Endothelial cell of umbilical vein (primary cell): ENCODE results near the gene MED28.

Experiments used
- EZH2 ChIP-seq: IDR thresholded peaks from 2 replicates; pipeline ENCODE4 v1.6.1; 2012; ENCODE audit warnings: borderline replicate concordance, low read depth, mild to moderate bottlenecking, moderate library complexity, low read length, inconsistent platforms; ENCODE audit not compliant: severe bottlenecking
- GATA2 ChIP-seq: IDR thresholded peaks from 2 replicates; pipeline ENCODE4 v1.7.0; 2011; ENCODE audit warnings: low read depth, mild to moderate bottlenecking, moderate library complexity, mixed read lengths, low read length; ENCODE audit not compliant: insufficient read length, insufficient read depth
- JUN ChIP-seq: IDR thresholded peaks from 2 replicates; pipeline ENCODE4 v1.6.1; 2011; ENCODE audit warnings: borderline replicate concordance, low read depth; ENCODE audit not compliant: insufficient read length, insufficient read depth
- MYC ChIP-seq: IDR thresholded peaks from one replicate; pipeline ENCODE4 v1.6.1; 2011; ENCODE audit warnings: mild to moderate bottlenecking, low read depth, low read length
- POLR2A ChIP-seq: IDR thresholded peaks from 2 replicates; pipeline ENCODE4 v1.6.1; 2012; ENCODE audit warnings: low read depth, mild to moderate bottlenecking, control low read depth, low read length
- POLR2AphosphoS5 ChIP-seq: IDR thresholded peaks from 2 replicates; pipeline ENCODE4 v1.6.1; 2012; ENCODE audit warnings: low read depth, mild to moderate bottlenecking, control low read depth, low read length, moderate library complexity; ENCODE audit not compliant: insufficient read depth
- TF ChIP-seq, protein P1 (sequence below), 2 donors: IDR thresholded peaks; 1 replicate in 1 of 2; 2 replicates in 1 of 2; pipeline ENCODE4 v1.5.1; 2011; ENCODE audit warnings: low read length in 2 of 2, mild to moderate bottlenecking in 2 of 2, moderate library complexity in 2 of 2, control low read depth in 1 of 2, inconsistent platforms in 1 of 2, low read depth in 1 of 2; ENCODE audit not compliant: insufficient read depth in 1 of 2; ENCODE audit errors: extremely low read depth in 1 of 2

GRCh38 chr4:17619416-17620105 is 5.1 kb downstream of the MED28 start:
- TF ChIP-seq, protein P1, sequence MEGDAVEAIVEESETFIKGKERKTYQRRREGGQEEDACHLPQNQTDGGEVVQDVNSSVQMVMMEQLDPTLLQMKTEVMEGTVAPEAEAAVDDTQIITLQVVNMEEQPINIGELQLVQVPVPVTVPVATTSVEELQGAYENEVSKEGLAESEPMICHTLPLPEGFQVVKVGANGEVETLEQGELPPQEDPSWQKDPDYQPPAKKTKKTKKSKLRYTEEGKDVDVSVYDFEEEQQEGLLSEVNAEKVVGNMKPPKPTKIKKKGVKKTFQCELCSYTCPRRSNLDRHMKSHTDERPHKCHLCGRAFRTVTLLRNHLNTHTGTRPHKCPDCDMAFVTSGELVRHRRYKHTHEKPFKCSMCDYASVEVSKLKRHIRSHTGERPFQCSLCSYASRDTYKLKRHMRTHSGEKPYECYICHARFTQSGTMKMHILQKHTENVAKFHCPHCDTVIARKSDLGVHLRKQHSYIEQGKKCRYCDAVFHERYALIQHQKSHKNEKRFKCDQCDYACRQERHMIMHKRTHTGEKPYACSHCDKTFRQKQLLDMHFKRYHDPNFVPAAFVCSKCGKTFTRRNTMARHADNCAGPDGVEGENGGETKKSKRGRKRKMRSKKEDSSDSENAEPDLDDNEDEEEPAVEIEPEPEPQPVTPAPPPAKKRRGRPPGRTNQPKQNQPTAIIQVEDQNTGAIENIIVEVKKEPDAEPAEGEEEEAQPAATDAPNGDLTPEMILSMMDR (IDR thresholded peaks at IDR 0.05; ENCODE audit: extremely low read depth in 1 of 2, insufficient read depth in 1 of 2, low read depth in 1 of 2, low read length in 2 of 2): no peak
- no peak for TF ChIP-seq GATA2
- TF ChIP-seq JUN: no peak
- TF ChIP-seq POLR2AphosphoS5: no peak
- TF ChIP-seq POLR2A: no peak
- no peak for TF ChIP-seq EZH2
- no peak for TF ChIP-seq MYC
